ENCODE results near the gene MED6. TPM values are rescaled to one million over a fixed set of nuclear protein-coding genes. Genes with fewer than 3 reads are reported as not detected.
A peak's percentile ranks its signal among the peaks of the same experiment; 100 is the strongest.

The MED6 gene
- polyA plus RNA-seq, 2 donors: 10.3 to 21.3 TPM

GRCh38 chr14:70640938-70641547 is 40.6 kb upstream of the MED6 start:
- Histone ChIP-seq H3K27ac (ENCODE audit: low read depth in 2 of 2, low read length in 1 of 2) (peak overlapping the region; percentile 79 to 83), H3K36me3 (ENCODE audit: control insufficient read depth in 2 of 2, insufficient read depth in 2 of 2, low read length in 1 of 2) (no peaks in the 10 kb centered on the region), H3K4me3 (ENCODE audit: low read depth in 1 of 2, low read length in 2 of 2) (peak overlapping the region; percentile 68 to 79), H3K4me1 (ENCODE audit: control insufficient read depth in 2 of 2, insufficient read depth in 2 of 2, low read length in 1 of 2) (peaks cover 0 to 5% of the 10 kb centered on the region in 2 donors), H3K27me3 (ENCODE audit: control insufficient read depth in 1 of 2, insufficient read depth in 2 of 2, low read length in 2 of 2) (no peaks in the 10 kb centered on the region), H3K9me3 (ENCODE audit: control insufficient read depth in 2 of 2, insufficient read depth in 1 of 2, low read depth in 1 of 2, low read length in 1 of 2) (peaks cover 0 to under 1% of the 10 kb centered on the region in 2 donors)
- WGBS, 2 donors: 0 to 1% methylated on average over 28 of the region's 28 CpGs

DNA sequence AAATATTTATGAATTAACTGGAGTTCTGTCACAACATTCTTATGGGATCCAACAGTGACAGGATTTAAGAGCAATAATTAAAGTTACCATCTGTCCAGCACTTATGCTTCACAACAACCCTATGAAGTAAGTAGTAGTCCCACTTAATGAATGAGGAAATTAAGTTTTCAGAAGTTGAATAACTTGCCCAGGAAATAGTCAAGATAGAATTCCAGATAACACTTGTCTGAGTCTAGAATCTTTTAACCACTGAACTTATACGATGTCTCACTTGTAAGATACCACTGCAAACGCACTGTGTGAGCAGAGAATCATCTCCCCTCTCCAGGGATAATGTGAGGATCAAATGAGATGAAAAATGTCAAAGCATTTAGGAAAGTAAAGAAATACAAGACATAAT is 38.0 kb upstream of the MED6 start:
- H3K9me3 ChIP-seq (ENCODE audit: control insufficient read depth in 2 of 2, insufficient read depth in 1 of 2, low read depth in 1 of 2, low read length in 1 of 2): peaks cover 0 to 5% of the 10 kb centered on the region in 2 donors
- H3K4me3 ChIP-seq (ENCODE audit: low read depth in 1 of 2, low read length in 2 of 2): peak overlapping the region in 1 of 2 donors; percentile 18
- H3K4me1 ChIP-seq (ENCODE audit: control insufficient read depth in 2 of 2, insufficient read depth in 2 of 2, low read length in 1 of 2): peaks cover 0 to 5% of the 10 kb centered on the region in 2 donors
- H3K27ac ChIP-seq (ENCODE audit: low read depth in 2 of 2, low read length in 1 of 2): no peak overlapping the region
- WGBS, 2 donors: 71 to 77% methylated on average over 2 of the region's 2 CpGs
- no peaks in the 10 kb centered on the region for H3K27me3 ChIP-seq (ENCODE audit: control insufficient read depth in 1 of 2, insufficient read depth in 2 of 2, low read length in 2 of 2)
- no peaks in the 10 kb centered on the region for H3K36me3 ChIP-seq (ENCODE audit: control insufficient read depth in 2 of 2, insufficient read depth in 2 of 2, low read length in 1 of 2)

DNA sequence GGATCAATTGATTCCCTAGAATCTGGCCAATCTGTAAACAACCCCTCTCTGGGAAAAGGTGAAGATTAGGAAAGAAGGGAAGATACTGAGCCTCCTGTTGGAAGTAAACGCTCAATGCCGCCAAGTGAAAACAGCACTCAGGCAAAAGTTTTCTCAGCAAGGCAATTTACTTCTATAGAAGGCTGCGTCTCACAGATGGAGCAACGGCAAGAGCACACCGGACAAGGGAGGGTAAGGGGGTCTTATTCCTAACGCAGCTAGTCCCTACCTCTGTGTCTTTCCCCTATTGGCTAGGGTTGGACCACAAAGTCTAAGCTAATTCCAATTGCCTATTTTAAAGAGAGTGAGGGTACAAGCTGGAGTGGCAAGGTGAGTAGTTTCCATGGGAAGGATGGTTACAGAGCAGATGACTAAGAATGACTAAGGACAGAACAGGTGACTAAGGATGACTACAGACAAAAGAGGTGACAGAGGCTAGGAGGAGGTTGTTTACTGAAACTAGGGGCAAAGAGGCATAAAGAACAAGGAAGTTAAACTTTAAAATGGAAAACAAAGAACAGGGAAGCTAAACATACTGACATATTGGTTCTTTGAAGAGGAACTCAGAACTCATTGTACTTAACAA is 35.6 kb upstream of the MED6 start:
- H3K36me3 ChIP-seq (ENCODE audit: control insufficient read depth in 2 of 2, insufficient read depth in 2 of 2, low read length in 1 of 2): no peaks in the 10 kb centered on the region
- H3K4me1 ChIP-seq (ENCODE audit: control insufficient read depth in 2 of 2, insufficient read depth in 2 of 2, low read length in 1 of 2): peaks cover 0 to 4% of the 10 kb centered on the region in 2 donors
- WGBS, 2 donors: 97% methylated on average over 6 of the region's 6 CpGs
- no peak overlapping the region for H3K4me3 ChIP-seq (ENCODE audit: low read depth in 1 of 2, low read length in 2 of 2)
- no peaks in the 10 kb centered on the region for H3K27me3 ChIP-seq (ENCODE audit: control insufficient read depth in 1 of 2, insufficient read depth in 2 of 2, low read length in 2 of 2)
- peak overlapping the region; percentile 72 to 83 for H3K27ac ChIP-seq (ENCODE audit: low read depth in 2 of 2, low read length in 1 of 2)
- H3K9me3 ChIP-seq (ENCODE audit: control insufficient read depth in 2 of 2, insufficient read depth in 1 of 2, low read depth in 1 of 2, low read length in 1 of 2): peaks cover 0 to 5% of the 10 kb centered on the region in 2 donors

DNA sequence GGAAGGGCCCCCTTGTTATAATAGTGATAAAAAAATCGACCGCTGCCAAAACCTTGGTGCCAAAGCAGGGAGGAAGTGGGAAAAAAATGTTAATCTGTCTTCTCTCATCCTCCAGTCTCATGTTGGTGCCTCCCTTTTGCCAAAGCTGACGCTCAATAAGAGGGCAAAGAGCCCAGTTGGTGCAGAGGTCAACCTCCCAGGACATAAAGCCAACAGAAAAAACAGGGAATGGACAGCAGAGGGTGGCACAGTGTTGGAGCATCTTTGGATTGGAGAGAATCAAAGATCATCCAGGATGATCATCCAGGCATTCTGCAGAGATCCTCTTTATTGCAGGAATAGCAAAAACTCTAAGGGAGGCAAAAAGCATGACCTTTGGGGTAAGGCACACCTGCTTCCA is 31.5 kb upstream of the MED6 start:
- Histone ChIP-seq H3K4me1 (ENCODE audit: control insufficient read depth in 2 of 2, insufficient read depth in 2 of 2, low read length in 1 of 2) (no peaks in the 10 kb centered on the region), H3K4me3 (ENCODE audit: low read depth in 1 of 2, low read length in 2 of 2) (no peak overlapping the region), H3K27me3 (ENCODE audit: control insufficient read depth in 1 of 2, insufficient read depth in 2 of 2, low read length in 2 of 2) (no peaks in the 10 kb centered on the region), H3K9me3 (ENCODE audit: control insufficient read depth in 2 of 2, insufficient read depth in 1 of 2, low read depth in 1 of 2, low read length in 1 of 2) (peaks cover 0 to 5% of the 10 kb centered on the region in 2 donors), H3K36me3 (ENCODE audit: control insufficient read depth in 2 of 2, insufficient read depth in 2 of 2, low read length in 1 of 2) (no peaks in the 10 kb centered on the region), H3K27ac (ENCODE audit: low read depth in 2 of 2, low read length in 1 of 2) (no peak overlapping the region)
- WGBS, 2 donors: 78 to 84% methylated on average over 3 of the region's 3 CpGs

- Histone ChIP-seq H3K4me3 (ENCODE audit: low read depth in 1 of 2, low read length in 2 of 2) (no peak overlapping the region), H3K27me3 (ENCODE audit: control insufficient read depth in 1 of 2, insufficient read depth in 2 of 2, low read length in 2 of 2) (no peaks in the 10 kb centered on the region), H3K27ac (ENCODE audit: low read depth in 2 of 2, low read length in 1 of 2) (no peak overlapping the region), H3K4me1 (ENCODE audit: control insufficient read depth in 2 of 2, insufficient read depth in 2 of 2, low read length in 1 of 2) (no peaks in the 10 kb centered on the region), H3K36me3 (ENCODE audit: control insufficient read depth in 2 of 2, insufficient read depth in 2 of 2, low read length in 1 of 2) (no peaks in the 10 kb centered on the region), H3K9me3 (ENCODE audit: control insufficient read depth in 2 of 2, insufficient read depth in 1 of 2, low read depth in 1 of 2, low read length in 1 of 2) (no peaks in the 10 kb centered on the region)
- 79 to 81% methylated on average over 1 of the region's 1 CpG for WGBS, 2 donors
Measured at GRCh38 chr14:70624972-70625371, 24.5 kb upstream of the MED6 start.

GRCh38 chr14:70622111-70622712 is 21.8 kb upstream of the MED6 start:
- no peak overlapping the region for H3K4me3 ChIP-seq (ENCODE audit: low read depth in 1 of 2, low read length in 2 of 2)
- H3K4me1 ChIP-seq (ENCODE audit: control insufficient read depth in 2 of 2, insufficient read depth in 2 of 2, low read length in 1 of 2): no peaks in the 10 kb centered on the region
- H3K36me3 ChIP-seq (ENCODE audit: control insufficient read depth in 2 of 2, insufficient read depth in 2 of 2, low read length in 1 of 2): no peaks in the 10 kb centered on the region
- H3K27ac ChIP-seq (ENCODE audit: low read depth in 2 of 2, low read length in 1 of 2): no peak overlapping the region
- 44 to 45% methylated on average over 3 of the region's 3 CpGs for WGBS, 2 donors
- H3K9me3 ChIP-seq (ENCODE audit: control insufficient read depth in 2 of 2, insufficient read depth in 1 of 2, low read depth in 1 of 2, low read length in 1 of 2): no peaks in the 10 kb centered on the region
- H3K27me3 ChIP-seq (ENCODE audit: control insufficient read depth in 1 of 2, insufficient read depth in 2 of 2, low read length in 2 of 2): no peaks in the 10 kb centered on the region

GRCh38 chr14:70619708-70620107 is 19.3 kb upstream of the MED6 start:
- Histone ChIP-seq H3K27me3 (ENCODE audit: control insufficient read depth in 1 of 2, insufficient read depth in 2 of 2, low read length in 2 of 2) (no peaks in the 10 kb centered on the region), H3K36me3 (ENCODE audit: control insufficient read depth in 2 of 2, insufficient read depth in 2 of 2, low read length in 1 of 2) (no peaks in the 10 kb centered on the region), H3K9me3 (ENCODE audit: control insufficient read depth in 2 of 2, insufficient read depth in 1 of 2, low read depth in 1 of 2, low read length in 1 of 2) (no peaks in the 10 kb centered on the region), H3K4me1 (ENCODE audit: control insufficient read depth in 2 of 2, insufficient read depth in 2 of 2, low read length in 1 of 2) (no peaks in the 10 kb centered on the region), H3K4me3 (ENCODE audit: low read depth in 1 of 2, low read length in 2 of 2) (no peak overlapping the region), H3K27ac (ENCODE audit: low read depth in 2 of 2, low read length in 1 of 2) (no peak overlapping the region)

DNA sequence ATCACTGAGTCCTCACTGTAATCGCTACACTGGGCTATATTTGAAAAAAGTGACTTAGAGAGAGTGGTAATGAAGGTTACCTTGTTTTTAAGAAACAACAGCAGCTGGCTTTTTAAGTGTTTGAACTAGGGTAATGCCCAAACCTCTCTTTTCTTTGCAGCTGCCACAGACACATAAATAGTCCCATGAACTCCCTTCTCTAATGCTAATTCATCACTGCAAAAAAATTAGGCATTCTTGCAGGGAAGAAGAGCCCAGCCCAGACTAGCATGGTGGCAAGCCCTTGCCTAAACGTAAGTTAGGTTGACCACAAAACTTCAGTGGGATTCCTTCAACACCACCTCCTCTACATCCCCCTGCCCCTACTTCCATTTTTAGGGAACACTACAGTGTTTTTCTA is 17.9 kb upstream of the MED6 start:
- WGBS, 2 donors: 68 to 71% methylated on average over 2 of the region's 2 CpGs
- H3K27ac ChIP-seq (ENCODE audit: low read depth in 2 of 2, low read length in 1 of 2): no peak overlapping the region
- no peaks in the 10 kb centered on the region for H3K9me3 ChIP-seq (ENCODE audit: control insufficient read depth in 2 of 2, insufficient read depth in 1 of 2, low read depth in 1 of 2, low read length in 1 of 2)
- H3K27me3 ChIP-seq (ENCODE audit: control insufficient read depth in 1 of 2, insufficient read depth in 2 of 2, low read length in 2 of 2): no peaks in the 10 kb centered on the region
- H3K4me3 ChIP-seq (ENCODE audit: low read depth in 1 of 2, low read length in 2 of 2): no peak overlapping the region
- no peaks in the 10 kb centered on the region for H3K4me1 ChIP-seq (ENCODE audit: control insufficient read depth in 2 of 2, insufficient read depth in 2 of 2, low read length in 1 of 2)
- no peaks in the 10 kb centered on the region for H3K36me3 ChIP-seq (ENCODE audit: control insufficient read depth in 2 of 2, insufficient read depth in 2 of 2, low read length in 1 of 2)

DNA sequence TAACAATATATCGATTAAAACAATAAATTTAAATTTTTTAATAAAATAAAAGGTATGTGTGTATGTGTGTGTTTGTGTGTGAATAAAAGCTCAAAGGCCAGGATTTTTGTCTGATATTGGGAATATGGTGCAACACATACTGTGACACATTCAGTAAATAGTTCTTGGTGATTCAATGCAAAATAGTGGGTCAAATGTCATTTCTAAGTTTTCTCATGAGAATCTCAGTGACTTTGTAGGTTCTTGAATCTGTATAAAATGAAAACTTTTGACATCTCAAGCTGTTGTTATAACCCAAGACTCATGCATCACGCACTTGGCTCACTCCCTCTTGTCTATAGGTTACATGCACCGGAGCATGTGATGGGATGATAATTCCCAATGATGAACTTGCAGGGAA is 16.2 kb upstream of the MED6 start:
- Histone ChIP-seq H3K36me3 (ENCODE audit: control insufficient read depth in 2 of 2, insufficient read depth in 2 of 2, low read length in 1 of 2) (no peaks in the 10 kb centered on the region), H3K4me1 (ENCODE audit: control insufficient read depth in 2 of 2, insufficient read depth in 2 of 2, low read length in 1 of 2) (no peaks in the 10 kb centered on the region), H3K4me3 (ENCODE audit: low read depth in 1 of 2, low read length in 2 of 2) (no peak overlapping the region), H3K9me3 (ENCODE audit: control insufficient read depth in 2 of 2, insufficient read depth in 1 of 2, low read depth in 1 of 2, low read length in 1 of 2) (no peaks in the 10 kb centered on the region), H3K27me3 (ENCODE audit: control insufficient read depth in 1 of 2, insufficient read depth in 2 of 2, low read length in 2 of 2) (no peaks in the 10 kb centered on the region), H3K27ac (ENCODE audit: low read depth in 2 of 2, low read length in 1 of 2) (no peak overlapping the region)
- 87 to 93% methylated on average over 3 of the region's 3 CpGs for WGBS, 2 donors

DNA sequence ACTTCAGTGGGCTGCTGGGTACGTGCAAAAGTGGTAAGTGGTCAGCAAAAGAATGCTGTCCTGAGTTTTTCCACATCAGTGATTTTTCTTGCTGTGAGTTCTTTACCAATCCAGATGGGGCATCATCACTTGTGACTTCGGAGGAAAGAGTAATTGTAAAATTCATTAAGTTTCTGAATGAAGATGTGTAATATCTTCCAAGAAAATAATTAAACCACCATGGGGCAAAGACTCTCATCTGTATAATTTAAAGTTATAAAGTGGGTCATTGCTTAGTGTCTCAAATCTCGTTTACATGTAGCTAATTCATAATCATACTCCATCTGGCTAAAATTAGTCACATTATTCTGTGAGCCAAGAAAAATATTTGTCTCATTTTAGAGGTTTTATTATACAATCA is 10.8 kb upstream of the MED6 start:
- Histone ChIP-seq H3K9me3 (ENCODE audit: control insufficient read depth in 2 of 2, insufficient read depth in 1 of 2, low read depth in 1 of 2, low read length in 1 of 2) (no peaks in the 10 kb centered on the region), H3K27ac (ENCODE audit: low read depth in 2 of 2, low read length in 1 of 2) (no peak overlapping the region), H3K4me3 (ENCODE audit: low read depth in 1 of 2, low read length in 2 of 2) (no peak overlapping the region), H3K27me3 (ENCODE audit: control insufficient read depth in 1 of 2, insufficient read depth in 2 of 2, low read length in 2 of 2) (peaks cover 0 to under 1% of the 10 kb centered on the region in 2 donors), H3K4me1 (ENCODE audit: control insufficient read depth in 2 of 2, insufficient read depth in 2 of 2, low read length in 1 of 2) (no peaks in the 10 kb centered on the region), H3K36me3 (ENCODE audit: control insufficient read depth in 2 of 2, insufficient read depth in 2 of 2, low read length in 1 of 2) (no peaks in the 10 kb centered on the region)
- 52 to 54% methylated on average over 3 of the region's 3 CpGs for WGBS, 2 donors

Measured in esophagus (tissue), 2 donors.